Kidney tubule cell (primary cell): ENCODE results near the gene SLC47A2.

Experiments used
- DNase-seq: peaks from one replicate; pipeline ENCODE4 v3.0.0-alpha.2; 2018; ENCODE audit warnings: low spot score

The SLC47A2 gene

DNA sequence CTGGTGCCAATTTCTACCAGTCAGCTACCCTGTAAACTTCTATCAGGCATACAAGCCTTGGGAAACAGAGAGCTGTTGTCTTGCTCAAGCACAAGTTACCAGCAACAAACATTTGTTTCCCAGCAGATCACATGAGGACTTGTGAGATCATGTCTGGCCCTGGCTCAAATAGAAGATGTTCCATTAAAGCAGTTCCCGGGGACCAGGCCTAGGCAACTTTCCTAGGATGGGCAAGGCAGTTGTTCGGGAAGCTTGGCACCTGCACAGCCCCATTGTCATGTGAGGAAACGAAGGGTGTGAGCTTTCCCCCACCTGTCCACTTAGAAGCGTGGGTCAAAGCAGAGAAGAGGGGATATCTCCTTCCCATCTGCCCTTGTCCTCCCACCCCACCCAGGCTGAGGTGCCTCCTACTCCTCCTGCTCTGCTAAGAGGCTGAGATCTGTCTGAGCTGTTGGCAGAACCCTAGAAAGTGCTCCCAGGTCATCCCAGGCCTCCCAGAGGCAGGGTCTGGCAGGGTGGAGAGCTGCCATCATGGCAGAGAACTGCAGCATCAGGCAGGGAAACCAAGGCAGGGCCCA, 11.2 kb upstream of the SLC47A2 start:
- peak; percentile 28 for DNase-seq

DNA sequence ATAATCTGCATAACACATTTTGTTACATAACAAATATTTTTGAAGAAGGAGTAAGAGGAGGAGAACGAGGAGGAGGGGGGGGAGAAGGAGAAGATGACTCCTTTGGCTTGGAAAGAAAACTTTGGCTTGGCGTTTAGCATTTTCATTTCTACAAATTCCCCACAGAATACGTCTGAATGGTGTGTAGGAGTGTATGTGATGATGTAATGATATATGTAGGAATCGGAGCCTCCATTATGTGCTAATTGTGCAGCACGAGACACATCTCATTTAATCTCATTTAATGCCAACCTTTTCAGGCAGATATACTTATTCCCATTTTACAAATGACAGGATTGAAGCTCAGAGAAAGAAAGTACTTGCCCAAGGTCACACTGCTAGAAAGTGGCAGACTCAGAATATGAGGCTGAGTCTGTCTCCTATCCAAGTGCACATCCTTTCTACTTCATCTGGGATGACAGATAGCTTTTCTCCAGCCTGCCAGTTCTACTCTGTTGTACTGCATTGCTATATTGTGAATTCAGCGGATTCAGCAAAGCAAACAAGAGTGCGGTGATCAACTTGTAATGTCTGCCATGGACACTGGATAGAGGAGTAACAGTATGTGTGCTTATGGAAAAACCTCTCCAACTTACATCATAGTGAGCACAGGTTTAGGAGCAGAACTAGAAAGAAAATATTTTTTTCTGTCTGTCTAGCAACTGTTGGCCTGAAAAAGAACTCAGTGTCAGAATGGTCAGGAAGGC, 10.4 kb upstream of the SLC47A2 start:
- DNase-seq: no peak

DNA sequence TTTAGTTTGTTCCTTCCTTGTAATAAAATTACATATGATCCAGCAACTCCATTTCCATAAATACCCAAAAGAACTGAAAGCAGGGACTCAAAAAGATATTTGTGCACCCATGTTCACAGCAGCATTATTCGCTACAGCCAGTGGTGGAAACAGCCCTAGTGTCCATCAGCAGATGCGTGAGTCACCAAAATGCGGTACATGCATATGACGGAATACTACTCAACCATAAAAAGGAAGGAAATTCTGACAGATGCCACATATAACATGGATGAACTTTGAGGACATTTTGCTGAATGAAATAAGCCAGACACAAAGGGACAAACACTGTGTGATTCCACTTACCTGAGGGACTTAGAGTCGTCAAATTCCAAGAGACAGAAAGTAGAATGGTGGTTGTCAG, 9.1 kb upstream of the SLC47A2 start:
- DNase-seq: no peak

DNA sequence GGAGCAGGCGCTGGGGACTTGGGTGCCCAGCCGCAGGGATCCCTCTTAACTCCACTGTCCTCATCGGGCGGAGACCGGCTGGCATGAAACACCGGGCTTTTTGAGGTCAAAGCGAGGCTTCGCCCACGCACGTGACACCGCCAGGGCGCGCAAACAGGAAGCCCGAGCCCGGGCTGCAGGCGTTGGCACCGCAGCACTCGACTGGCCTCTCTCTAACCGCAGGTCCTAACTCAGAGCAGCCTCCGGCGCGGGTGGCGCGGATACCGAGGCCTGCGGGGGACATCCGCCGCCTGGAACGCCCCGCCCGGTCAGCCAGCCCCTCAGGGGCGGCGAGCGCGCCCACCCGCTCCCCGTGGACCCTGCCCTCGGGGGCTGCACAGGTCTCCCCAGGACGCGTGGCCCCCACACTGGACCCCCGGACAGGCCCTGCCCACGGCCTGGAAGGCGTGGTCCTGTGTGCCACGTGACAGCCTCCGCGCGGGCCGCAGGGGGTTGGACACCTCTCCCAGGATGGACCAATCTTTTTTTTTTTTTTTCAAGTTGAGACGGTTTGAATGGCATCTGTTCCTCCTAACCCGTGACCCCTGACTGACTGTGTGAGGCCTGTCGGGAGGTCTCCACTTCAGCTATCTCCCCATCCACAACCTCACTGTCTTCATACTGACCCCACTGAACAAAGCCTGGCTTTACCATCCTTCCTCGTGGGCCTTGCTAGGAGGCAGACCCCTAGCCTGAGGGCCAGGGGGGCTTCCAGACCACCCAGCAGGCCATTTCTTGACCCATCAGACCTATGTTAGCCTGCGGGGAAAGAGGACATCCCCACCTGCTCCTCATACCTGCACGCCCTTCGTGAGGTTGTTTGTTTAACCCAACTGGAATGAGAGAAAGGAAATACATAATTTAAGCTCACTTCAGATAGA, 8.4 kb upstream of the SLC47A2 start:
- no peak for DNase-seq

GRCh38 chr17:19723964-19724363, 7.6 kb upstream of the SLC47A2 start:
- no peak for DNase-seq

DNA sequence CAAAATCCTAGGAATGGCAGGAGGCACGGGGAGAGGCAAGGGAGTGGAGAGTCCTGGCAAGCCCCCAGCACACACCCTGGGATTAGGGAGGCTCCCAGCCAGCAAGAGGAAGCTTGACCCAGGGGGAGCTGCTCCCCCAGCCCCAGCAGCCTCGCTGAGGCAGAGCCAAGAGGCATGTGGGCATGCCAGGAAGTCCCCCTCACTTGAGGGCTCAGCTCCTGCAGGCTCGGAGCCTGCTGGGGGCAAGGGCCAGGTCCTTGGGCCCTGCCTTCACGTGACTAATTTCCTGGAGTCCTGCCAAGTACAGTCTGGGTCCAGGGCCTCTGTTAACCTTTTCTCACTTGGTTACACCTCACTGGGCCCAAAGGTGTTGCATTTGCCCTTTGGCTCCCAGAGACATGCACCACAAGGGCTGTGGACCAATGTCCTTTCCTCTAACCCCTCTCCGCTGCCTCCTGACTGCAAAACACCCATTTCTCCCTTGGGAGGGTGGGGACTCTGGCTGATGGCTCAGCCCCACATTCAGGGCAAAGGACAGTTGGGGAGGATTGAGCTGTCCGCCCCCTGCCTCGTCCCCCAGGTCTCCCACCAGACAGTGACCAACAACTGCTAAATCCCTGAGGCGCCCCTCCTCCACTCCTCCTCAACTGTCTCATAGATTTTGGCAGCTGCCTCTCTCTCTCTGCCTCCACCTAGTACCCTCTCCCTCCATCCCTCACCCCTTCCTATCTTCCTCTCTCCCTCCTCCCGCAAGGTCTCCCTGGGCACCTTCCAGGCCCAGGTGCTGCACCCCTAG, 4.4 kb upstream of the SLC47A2 start:
- DNase-seq: peak; percentile 88

GRCh38 chr17:19720210-19720475, 3.8 kb upstream of the SLC47A2 start:
- no peak for DNase-seq

GRCh38 chr17:19719355-19720209, 3.2 kb upstream of the SLC47A2 start:
- DNase-seq: peak; percentile 81

- no peak for DNase-seq
These were observed 2.4 kb upstream of the SLC47A2 start for GRCh38 chr17:19718613-19719354.

GRCh38 chr17:19718041-19718612, 1.7 kb upstream of the SLC47A2 start:
- no peak for DNase-seq

DNA sequence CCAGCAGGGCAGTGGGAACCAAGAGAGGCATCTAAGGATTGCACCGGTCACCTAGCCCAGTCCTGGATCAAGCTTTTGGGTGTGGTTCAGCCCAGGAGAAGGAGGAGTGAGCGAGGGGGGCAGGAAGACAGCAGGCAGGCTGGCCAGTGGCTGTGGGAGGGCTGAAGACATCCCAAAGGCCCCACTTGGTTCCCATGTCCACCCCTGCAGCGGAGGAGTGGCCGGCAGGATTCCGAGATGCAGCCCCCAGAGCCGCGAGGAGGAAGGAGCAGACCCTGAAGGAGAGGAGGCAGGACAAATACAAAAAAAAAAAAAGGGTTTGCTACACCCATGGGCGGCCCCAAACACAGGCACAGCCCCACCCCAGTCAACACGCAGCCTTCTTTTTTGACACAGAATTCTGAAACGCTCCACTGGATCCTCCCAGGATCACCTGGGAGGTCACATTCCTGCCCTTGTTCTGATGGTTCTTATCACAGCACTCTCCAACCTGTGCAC, 1.1 kb upstream of the SLC47A2 start:
- DNase-seq: no peak

GRCh38 chr17:19717031-19717360, 612 bp upstream of the SLC47A2 start:
- DNase-seq: no peak

GRCh38 chr17:19714542-19715411, 1.6 kb downstream of the SLC47A2 start:
- peak; percentile 38 for DNase-seq

DNA sequence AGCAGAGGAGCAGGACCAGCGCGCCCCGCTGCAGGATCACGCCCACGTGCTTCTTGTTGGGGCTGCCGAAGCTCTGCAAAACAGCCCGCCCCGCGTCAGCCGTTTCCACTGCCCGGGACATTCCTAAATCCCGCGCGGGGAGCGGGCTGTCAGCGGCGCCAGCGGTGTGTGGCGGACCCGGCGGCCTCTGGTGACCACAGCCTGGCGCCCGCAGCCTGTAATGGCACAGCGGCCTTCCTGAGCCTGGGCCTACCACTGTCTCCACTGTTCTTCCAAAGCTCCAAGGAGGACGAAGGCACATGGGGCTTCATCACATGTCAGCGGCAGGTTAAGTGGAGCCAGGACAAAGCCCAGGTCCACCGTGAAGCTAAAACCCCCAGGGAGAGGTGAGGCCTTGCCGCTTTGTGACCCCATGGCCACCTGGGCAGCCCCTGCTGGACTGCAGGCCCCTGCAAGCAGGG, 2.5 kb downstream of the SLC47A2 start:
- no peak for DNase-seq

DNA sequence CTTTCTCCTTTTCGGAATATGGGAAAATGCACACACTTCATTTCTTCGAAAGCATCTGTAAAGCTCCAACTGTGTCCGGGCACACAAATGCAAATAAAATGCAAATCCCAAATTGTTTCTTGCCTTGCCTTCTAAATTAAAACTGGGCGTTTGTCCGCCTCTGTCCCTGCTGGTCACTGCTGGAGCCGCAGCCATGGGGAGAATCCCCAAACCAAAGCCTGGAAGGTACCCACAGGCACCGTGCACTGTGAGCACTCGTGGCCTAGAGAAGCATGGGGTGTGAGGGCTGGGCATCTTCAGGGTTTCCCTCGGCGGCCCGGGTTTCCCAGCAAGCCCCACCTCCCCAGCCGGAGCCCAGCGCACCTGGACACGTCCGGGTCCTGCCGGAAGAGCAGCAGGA, 2.9 kb downstream of the SLC47A2 start:
- DNase-seq: no peak

- no peak for DNase-seq
These were observed 3.9 kb downstream of the SLC47A2 start for GRCh38 chr17:19712436-19713004.

GRCh38 chr17:19709841-19710240, 6.5 kb downstream of the SLC47A2 start:
- no peak for DNase-seq

DNA sequence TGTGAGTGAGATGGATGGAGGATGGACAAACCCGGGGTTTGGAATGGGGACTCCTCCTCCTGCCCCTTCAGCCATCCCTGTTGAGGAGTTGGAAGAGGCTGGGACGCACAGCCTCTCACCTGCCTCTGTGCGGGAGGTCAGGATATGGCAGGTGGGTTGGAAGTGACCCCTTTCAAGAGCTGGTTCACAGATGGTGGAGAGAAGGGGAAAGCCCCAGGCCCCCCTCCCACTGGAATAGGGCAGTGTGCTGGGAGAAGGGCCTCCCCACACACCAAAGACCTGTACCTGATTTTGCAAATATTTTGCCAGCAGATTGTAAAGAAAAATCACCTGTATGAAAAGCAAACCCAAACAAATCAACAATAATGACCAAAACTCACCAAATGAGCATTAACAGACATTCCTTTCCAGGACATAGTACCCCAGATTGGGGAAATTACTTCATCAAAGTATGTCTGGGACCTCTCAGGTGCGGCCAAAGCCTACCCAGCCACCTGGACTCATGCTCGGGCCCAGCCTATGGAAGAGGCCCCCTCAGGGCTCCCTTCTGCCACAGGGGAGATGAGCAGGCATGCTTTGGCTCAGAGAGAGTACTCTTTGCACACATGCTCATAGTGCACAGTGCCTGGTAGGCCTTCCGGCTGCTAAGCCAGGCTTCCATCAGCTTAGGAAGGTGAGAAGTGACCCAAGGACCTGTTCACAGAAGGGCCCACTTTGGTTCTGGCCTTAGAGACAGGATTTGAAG, 7.8 kb downstream of the SLC47A2 start:
- DNase-seq: no peak
